Measurements from ENCODE around the gene ASPN. TPM values are rescaled to one million over a fixed set of nuclear protein-coding genes. Genes with fewer than 3 reads are reported as not detected.

ASPN gene
- total and polyA plus RNA-seq, 2 experiments from 2014 or later: 0.82 TPM; not detected in 1

GRCh38 chr9:92503156-92503555 is 20.9 kb upstream of the ASPN start:
- H3K9me2 ChIP-seq (ENCODE audit: insufficient read depth): no peaks in the 10 kb centered on the region
- no peak overlapping the region for H3K4me3 ChIP-seq
- DNase-seq (ENCODE audit: low spot score) (no peak), ATAC-seq (peak; percentile 43)
- TF ChIP-seq CREB1 (CRISPR knock-in tag; IDR thresholded peaks at IDR 0.05; ENCODE audit: low read depth): no peak
- no peak for TF ChIP-seq ZNF331 (CRISPR knock-in tag; IDR thresholded peaks at IDR 0.05; ENCODE audit: low read depth)
- no peak for TF ChIP-seq EZH2 (IDR thresholded peaks at IDR 0.05; ENCODE audit: low read depth, unreplicated experiment)
- no peak for TF ChIP-seq ETS1 (IDR thresholded peaks at IDR 0.05)
- no peaks in the 10 kb centered on the region for H4K20me1 ChIP-seq (replicated peaks; ENCODE audit: insufficient read depth)
- H3K4me1 ChIP-seq (ENCODE audit: insufficient read depth): peaks cover 12% of the 10 kb centered on the region; the same call in 1 of the 2 replicates
- Mint-ChIP-seq H3K36me3 (ENCODE audit: low read depth) (no peaks in the 10 kb centered on the region), H3K4me1 (peaks cover 33% of the 10 kb centered on the region), H3K27ac (no peak overlapping the region), H3K4me3 (no peak overlapping the region), H3K27me3 (ENCODE audit: insufficient read depth, low read depth, poor library complexity) (peaks cover 6% of the 10 kb centered on the region), H3K9me3 (no peaks in the 10 kb centered on the region)
- no peaks in the 10 kb centered on the region for H3K79me2 ChIP-seq (replicated peaks; ENCODE audit: insufficient read depth)
- H3K27ac ChIP-seq (ENCODE audit: low read depth): no peak overlapping the region
- H3K36me3 ChIP-seq (ENCODE audit: insufficient read depth): no peaks in the 10 kb centered on the region
- H2AFZ ChIP-seq: no peak overlapping the region
- H3K4me2 ChIP-seq: no peak overlapping the region
- H3K27me3 ChIP-seq (ENCODE audit: insufficient read depth): no peaks in the 10 kb centered on the region
- H3F3A ChIP-seq (replicated peaks; ENCODE audit: low read depth): no peaks in the 10 kb centered on the region

DNA sequence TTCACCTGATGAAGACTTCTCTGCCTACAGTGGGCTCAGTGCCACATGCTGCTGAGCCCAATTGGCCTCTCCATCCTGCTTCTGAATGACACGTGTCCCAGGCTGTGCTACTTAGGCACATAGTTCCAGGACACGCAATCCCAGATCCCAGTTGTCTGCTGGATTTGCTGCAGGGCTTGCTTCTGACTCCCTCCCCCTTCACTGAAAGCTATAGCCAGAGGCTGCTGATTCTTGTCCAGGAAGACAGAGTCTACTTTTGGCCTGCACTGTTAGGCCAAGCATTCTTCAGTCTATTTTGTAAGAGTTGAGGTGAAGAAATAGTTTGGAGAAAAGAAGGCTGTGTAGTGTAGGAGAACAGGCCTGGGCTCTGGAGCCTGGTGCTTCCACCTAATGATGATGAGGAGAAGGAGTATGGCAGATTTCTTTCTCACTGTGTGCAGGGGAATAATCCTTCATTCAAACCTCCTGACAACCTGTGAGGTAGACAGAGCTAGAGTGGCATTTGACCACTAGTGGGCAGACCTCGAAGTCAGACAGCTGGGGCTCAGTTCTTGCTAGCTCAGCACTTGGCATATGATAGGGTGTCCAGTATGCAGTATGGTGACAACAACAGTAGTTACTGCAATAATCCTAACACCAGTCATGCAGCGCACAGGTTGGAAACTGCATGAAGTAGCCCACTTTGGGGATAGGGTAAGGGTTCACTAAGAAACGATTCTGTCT is 19.5 kb upstream of the ASPN start:
- no peaks in the 10 kb centered on the region for H3K27me3 ChIP-seq (ENCODE audit: insufficient read depth)
- no peaks in the 10 kb centered on the region for H3K27me3 Mint-ChIP-seq (ENCODE audit: insufficient read depth, low read depth, poor library complexity)
- no peak overlapping the region for H3K4me2 ChIP-seq
- ATAC-seq (peak; percentile 90), DNase-seq (ENCODE audit: low spot score) (peak; percentile 63)
- H3K79me2 ChIP-seq (replicated peaks; ENCODE audit: insufficient read depth): no peaks in the 10 kb centered on the region
- no peak overlapping the region for H2AFZ ChIP-seq
- H3K4me3 Mint-ChIP-seq: no peak overlapping the region
- no peak overlapping the region for H3K4me3 ChIP-seq
- H3K9me2 ChIP-seq (ENCODE audit: insufficient read depth): no peaks in the 10 kb centered on the region
- no peaks in the 10 kb centered on the region for H3F3A ChIP-seq (replicated peaks; ENCODE audit: low read depth)
- no peaks in the 10 kb centered on the region for H3K36me3 Mint-ChIP-seq (ENCODE audit: low read depth)
- H3K27ac Mint-ChIP-seq: peak overlapping the region; percentile 33; the same call in 1 of the 2 replicates
- H3K4me1 ChIP-seq (ENCODE audit: insufficient read depth): peaks cover 12% of the 10 kb centered on the region; the same call in 1 of the 2 replicates
- no peaks in the 10 kb centered on the region for H4K20me1 ChIP-seq (replicated peaks; ENCODE audit: insufficient read depth)
- no peaks in the 10 kb centered on the region for H3K36me3 ChIP-seq (ENCODE audit: insufficient read depth)
- no peaks in the 10 kb centered on the region; the same call in 2 of the 3 replicates for H3K9me3 Mint-ChIP-seq
- TF ChIP-seq CTCF (conservative IDR thresholded peaks at IDR 0.05; ENCODE audit: low read depth in 2 of 2): peak; percentile 59 to 81
- no peak for TF ChIP-seq JUNB (IDR thresholded peaks at IDR 0.05; ENCODE audit: unreplicated experiment)
- peaks cover 24% of the 10 kb centered on the region for H3K4me1 Mint-ChIP-seq
- H3K27ac ChIP-seq (ENCODE audit: low read depth): no peak overlapping the region

DNA sequence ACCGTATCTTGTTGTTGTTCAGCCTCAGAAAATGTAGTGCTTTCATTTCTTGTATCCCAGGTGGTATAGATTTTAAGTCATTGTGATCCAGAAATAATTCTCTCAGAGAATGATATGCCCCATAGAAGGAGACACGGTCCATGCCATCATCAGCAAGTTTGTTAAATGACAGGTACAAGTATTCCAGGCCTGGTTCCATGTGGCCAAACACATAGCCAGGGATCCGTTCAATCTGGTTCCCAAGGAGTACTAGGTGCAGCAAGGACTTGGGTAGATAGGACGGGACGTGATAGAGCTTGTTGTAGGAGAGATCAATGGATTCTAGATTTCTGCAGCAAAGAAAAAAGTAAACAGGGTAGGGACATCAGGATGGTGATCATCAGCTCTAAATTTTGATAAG is 18.4 kb upstream of the ASPN start:
- Mint-ChIP-seq H3K27ac (no peak overlapping the region), H3K9me3 (no peaks in the 10 kb centered on the region; the same call in 2 of the 3 replicates)
- H3K27ac ChIP-seq (ENCODE audit: low read depth): no peak overlapping the region
- TF ChIP-seq JUNB (IDR thresholded peaks at IDR 0.05; ENCODE audit: unreplicated experiment): no peak
- TF ChIP-seq REST (IDR thresholded peaks at IDR 0.05; ENCODE audit: unreplicated experiment): no peak
- TF ChIP-seq ETS1 (IDR thresholded peaks at IDR 0.05): no peak
- no peak for TF ChIP-seq ZNF114 (CRISPR knock-in tag; IDR thresholded peaks at IDR 0.05)
- no peak for TF ChIP-seq CREB1 (CRISPR knock-in tag; IDR thresholded peaks at IDR 0.05; ENCODE audit: low read depth)
- TF ChIP-seq POLR2AphosphoS5 (IDR thresholded peaks at IDR 0.05; ENCODE audit: low read depth): no peak

More for the DNA sequence above, 18.4 kb upstream of the ASPN start:
- Mint-ChIP-seq H3K27me3 (ENCODE audit: insufficient read depth, low read depth, poor library complexity) (no peaks in the 10 kb centered on the region), H3K4me3 (no peak overlapping the region), H3K4me1 (peaks cover 20% of the 10 kb centered on the region), H3K36me3 (ENCODE audit: low read depth) (no peaks in the 10 kb centered on the region)
- Histone ChIP-seq H4K20me1 (replicated peaks; ENCODE audit: insufficient read depth) (no peaks in the 10 kb centered on the region), H3F3A (replicated peaks; ENCODE audit: low read depth) (no peaks in the 10 kb centered on the region), H3K9me2 (ENCODE audit: insufficient read depth) (no peaks in the 10 kb centered on the region), H3K79me2 (replicated peaks; ENCODE audit: insufficient read depth) (no peaks in the 10 kb centered on the region), H3K4me2 (no peak overlapping the region), H3K4me1 (ENCODE audit: insufficient read depth) (peaks cover 12% of the 10 kb centered on the region; the same call in 1 of the 2 replicates), H3K27me3 (ENCODE audit: insufficient read depth) (no peaks in the 10 kb centered on the region), H3K4me3 (no peak overlapping the region), H2AFZ (no peak overlapping the region), H3K36me3 (ENCODE audit: insufficient read depth) (no peaks in the 10 kb centered on the region)
- ATAC-seq (no peak), DNase-seq (ENCODE audit: low spot score) (no peak)

Measured in GM23338 (cell line).